ENCODE results near the gene SLC19A2. TPM values are rescaled to one million over a fixed set of nuclear protein-coding genes. Genes with fewer than 3 reads are reported as not detected.
A peak's percentile ranks its signal among the peaks of the same experiment; 100 is the strongest.

Gene SLC19A2
- total and polyA plus RNA-seq, 8 donors, result 12.0 to 16.1 (median 13.9) TPM

DNA sequence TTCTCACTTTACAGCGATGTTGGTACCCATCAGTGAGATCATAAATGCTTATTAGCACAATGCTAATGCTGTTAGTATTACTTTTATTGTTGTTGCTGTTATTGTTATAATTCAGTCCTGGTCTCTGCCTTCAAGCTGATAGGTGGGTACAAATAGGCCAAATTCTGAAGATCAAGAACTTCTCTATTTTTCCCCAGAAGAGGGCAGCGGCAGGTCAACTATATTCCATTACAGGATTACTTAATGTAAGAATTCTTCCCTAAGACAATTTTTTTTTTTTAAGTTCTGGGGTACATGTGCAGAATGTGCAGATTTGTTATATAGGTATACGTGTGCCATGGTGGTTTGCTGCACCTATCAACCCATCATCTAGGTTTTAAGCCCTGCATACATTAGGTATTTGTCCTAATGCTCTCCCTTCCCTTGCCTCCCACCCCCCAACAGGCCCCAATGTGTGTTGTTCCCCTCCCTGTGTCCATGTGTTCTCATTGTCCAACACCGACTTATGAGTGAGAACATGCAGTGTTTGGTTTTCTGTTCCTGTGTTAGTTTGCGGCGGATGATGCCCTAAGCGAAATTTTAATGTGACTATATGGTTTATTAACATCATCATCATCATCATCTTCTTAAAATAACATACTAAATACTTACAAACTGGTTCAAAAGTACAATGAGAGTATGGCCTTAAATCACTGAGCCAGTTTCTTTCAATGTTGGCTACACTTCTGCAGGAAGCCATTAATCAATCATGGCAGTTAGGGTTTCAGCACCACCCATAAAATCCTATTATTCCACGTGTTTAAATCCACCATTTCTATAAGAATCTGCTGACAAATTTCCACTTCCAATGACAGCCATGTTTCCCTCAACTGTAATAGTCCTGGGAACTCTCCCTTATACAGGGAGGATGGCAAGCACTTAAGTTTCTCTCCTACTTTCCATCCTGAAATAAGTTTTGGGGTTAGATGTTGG, 19.2 kb downstream of the SLC19A2 start:
- H3K36me3 ChIP-seq, result peaks cover 0 to 28% of the 10 kb centered on the region in 2 donors
- H3K4me1 ChIP-seq, result no peaks in the 10 kb centered on the region
- no peaks in the 10 kb centered on the region for H3K9me3 ChIP-seq
- DNase-seq, result peak in 2 of 4 donors; percentile 25 to 49
- no peak overlapping the region for H3K4me3 ChIP-seq
- H3K27me3 ChIP-seq, result no peaks in the 10 kb centered on the region
- peak; percentile 62 for ATAC-seq
- TF ChIP-seq, protein P1, sequence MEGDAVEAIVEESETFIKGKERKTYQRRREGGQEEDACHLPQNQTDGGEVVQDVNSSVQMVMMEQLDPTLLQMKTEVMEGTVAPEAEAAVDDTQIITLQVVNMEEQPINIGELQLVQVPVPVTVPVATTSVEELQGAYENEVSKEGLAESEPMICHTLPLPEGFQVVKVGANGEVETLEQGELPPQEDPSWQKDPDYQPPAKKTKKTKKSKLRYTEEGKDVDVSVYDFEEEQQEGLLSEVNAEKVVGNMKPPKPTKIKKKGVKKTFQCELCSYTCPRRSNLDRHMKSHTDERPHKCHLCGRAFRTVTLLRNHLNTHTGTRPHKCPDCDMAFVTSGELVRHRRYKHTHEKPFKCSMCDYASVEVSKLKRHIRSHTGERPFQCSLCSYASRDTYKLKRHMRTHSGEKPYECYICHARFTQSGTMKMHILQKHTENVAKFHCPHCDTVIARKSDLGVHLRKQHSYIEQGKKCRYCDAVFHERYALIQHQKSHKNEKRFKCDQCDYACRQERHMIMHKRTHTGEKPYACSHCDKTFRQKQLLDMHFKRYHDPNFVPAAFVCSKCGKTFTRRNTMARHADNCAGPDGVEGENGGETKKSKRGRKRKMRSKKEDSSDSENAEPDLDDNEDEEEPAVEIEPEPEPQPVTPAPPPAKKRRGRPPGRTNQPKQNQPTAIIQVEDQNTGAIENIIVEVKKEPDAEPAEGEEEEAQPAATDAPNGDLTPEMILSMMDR (IDR thresholded peaks at IDR 0.05), result peak in 1 of 2 donors; percentile 34
- no peak overlapping the region for H3K27ac ChIP-seq
- intact Hi-C loops (cut with DNase I), result loop anchor here in 1 of 2 donors (5.0 kb wide), 1 partner anchor 81 kb away; no protein-coding TSS in a partner anchor

DNA sequence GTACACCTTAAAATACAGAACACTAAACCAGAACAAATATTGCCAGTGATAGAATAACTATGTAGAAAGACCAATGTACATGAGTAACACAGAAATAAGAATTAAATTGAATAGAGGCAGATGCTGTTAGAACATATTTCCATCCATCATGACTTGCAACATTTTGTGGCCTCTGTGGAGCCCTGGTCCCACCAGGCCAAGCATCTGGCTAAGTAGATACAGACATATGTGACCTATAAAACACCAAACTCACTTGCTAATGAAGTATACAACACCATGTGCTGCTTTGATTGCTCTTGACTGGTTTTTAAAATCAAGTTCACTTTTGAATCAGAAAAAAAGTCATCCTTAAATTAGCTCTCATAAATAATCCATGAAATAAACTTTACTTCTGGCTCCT, 20.5 kb downstream of the SLC19A2 start:
- Histone ChIP-seq H3K4me3 (no peak overlapping the region), H3K27ac (no peak overlapping the region), H3K27me3 (peaks cover 0 to 8% of the 10 kb centered on the region in 2 donors), H3K4me1 (peaks cover 0 to 9% of the 10 kb centered on the region in 2 donors), H3K36me3 (peaks cover 0 to 28% of the 10 kb centered on the region in 2 donors), H3K9me3 (no peaks in the 10 kb centered on the region)
- DNase-seq, result no peak
- TF ChIP-seq, protein P1 (IDR thresholded peaks at IDR 0.05), result no peak
- intact Hi-C loops (cut with DNase I), result loop anchor here in 1 of 2 donors (5.0 kb wide), 1 partner anchor 82 kb away; no protein-coding TSS in a partner anchor
- ATAC-seq, result no peak

DNA sequence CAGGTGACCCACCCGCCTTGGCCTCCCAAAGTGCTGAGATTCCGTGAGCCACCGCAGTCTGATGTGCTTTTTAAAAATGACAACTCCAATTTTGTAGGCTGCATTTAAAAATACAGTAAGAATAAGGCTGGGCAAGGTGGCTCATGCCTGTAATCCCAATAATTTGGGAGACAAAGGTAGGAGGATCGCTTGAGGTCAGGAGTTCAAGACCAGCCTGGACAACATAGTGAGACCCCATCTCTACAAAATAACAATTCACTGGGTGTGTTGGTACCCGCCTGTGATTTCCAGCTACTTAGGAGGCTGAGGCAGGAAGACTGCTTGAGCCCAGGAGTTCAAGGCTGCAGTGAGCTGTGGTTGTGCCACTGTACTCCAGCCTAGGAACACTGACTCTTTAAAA, 23.4 kb downstream of the SLC19A2 start:
- H3K9me3 ChIP-seq, result peaks cover 0 to 11% of the 10 kb centered on the region in 2 donors
- no peak overlapping the region for H3K27ac ChIP-seq
- no peak overlapping the region for H3K4me3 ChIP-seq
- no peak for DNase-seq
- intact Hi-C loops (cut with DNase I), result no loop called here
- peaks cover 0 to 12% of the 10 kb centered on the region in 2 donors for H3K36me3 ChIP-seq
- TF ChIP-seq, protein P1 (IDR thresholded peaks at IDR 0.05), result no peak
- H3K4me1 ChIP-seq, result peaks cover 0 to 10% of the 10 kb centered on the region in 2 donors
- no peak for ATAC-seq
- peaks cover 0 to 11% of the 10 kb centered on the region in 2 donors for H3K27me3 ChIP-seq

DNA sequence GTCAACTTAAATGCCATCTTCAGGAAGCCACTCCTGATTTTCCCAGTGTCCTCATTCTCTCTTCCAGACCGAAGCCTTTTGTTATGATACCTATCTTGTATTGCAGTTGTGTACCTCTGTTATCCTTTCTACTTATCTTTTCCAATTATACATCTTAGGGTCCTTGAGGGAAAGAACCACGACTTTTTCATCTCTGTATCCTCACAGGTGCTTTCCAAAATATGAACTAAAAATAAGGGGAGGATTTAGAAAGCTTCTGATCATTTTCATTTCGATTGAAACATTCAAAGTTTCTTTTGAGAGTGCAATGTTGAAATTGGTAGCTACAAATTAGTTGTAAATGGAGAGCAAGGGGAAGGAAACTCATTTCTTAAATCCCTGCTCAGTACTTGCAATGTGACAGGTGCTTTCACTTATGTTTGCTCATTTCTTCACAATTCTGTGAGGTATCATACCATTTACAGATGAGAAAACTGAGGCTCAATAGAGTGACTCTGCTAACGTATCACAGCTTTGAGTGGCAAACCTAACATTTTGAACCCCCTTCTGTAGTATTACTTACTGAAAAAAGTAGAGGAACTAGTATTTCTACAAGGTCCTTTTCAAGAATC, 24.2 kb downstream of the SLC19A2 start:
- intact Hi-C loops (cut with DNase I), result no loop called here
- TF ChIP-seq, protein P1 (IDR thresholded peaks at IDR 0.05), result no peak
- Histone ChIP-seq H3K4me3 (no peak overlapping the region), H3K4me1 (peaks cover 0 to 10% of the 10 kb centered on the region in 2 donors), H3K27ac (no peak overlapping the region), H3K9me3 (peaks cover 0 to 16% of the 10 kb centered on the region in 2 donors), H3K36me3 (peaks cover 0 to 5% of the 10 kb centered on the region in 2 donors), H3K27me3 (peaks cover 0 to 11% of the 10 kb centered on the region in 2 donors)
- no peak for DNase-seq
- ATAC-seq, result no peak
